Esophagus muscularis mucosa (tissue), 4 donors: ENCODE data around the gene BMPR1A.

Experiments used
- CTCF ChIP-seq, 3 experiments: fragments of 200-600 bp in 2 of 3; fragments of 450-650 bp in 1 of 3; sonication (generic) in 2 of 3; IDR thresholded peaks; one replicate each; pipeline ENCODE4 v1.5.1; 2017 to 2019; ENCODE audit warnings: antibody characterized with exemption in 3 of 3, mild to moderate bottlenecking in 2 of 3, moderate library complexity in 1 of 3
- EP300 ChIP-seq: sonication (generic); formaldehyde crosslinking; IDR thresholded peaks from one replicate; pipeline ENCODE4 v1.6.1; 2017; ENCODE audit warnings: antibody characterized with exemption
- POLR2A ChIP-seq: fragments of 450-650 bp; IDR thresholded peaks from one replicate; pipeline ENCODE4 v1.6.1; 2017; ENCODE audit warnings: antibody characterized with exemption, moderate library complexity, mild to moderate bottlenecking, low read depth

GRCh38 chr10:86914734-86915133 lies 158.3 kb downstream of the BMPR1A start:
- no peak for TF ChIP-seq CTCF (IDR thresholded peaks at IDR 0.05)
- TF ChIP-seq POLR2A = no peak
- TF ChIP-seq EP300 = no peak
